Measurements from ENCODE around the gene NTN4.

GRCh38 chr12:95624589-95624988 lies 166.0 kb downstream of the NTN4 start:
- TF ChIP-seq, protein P1, sequence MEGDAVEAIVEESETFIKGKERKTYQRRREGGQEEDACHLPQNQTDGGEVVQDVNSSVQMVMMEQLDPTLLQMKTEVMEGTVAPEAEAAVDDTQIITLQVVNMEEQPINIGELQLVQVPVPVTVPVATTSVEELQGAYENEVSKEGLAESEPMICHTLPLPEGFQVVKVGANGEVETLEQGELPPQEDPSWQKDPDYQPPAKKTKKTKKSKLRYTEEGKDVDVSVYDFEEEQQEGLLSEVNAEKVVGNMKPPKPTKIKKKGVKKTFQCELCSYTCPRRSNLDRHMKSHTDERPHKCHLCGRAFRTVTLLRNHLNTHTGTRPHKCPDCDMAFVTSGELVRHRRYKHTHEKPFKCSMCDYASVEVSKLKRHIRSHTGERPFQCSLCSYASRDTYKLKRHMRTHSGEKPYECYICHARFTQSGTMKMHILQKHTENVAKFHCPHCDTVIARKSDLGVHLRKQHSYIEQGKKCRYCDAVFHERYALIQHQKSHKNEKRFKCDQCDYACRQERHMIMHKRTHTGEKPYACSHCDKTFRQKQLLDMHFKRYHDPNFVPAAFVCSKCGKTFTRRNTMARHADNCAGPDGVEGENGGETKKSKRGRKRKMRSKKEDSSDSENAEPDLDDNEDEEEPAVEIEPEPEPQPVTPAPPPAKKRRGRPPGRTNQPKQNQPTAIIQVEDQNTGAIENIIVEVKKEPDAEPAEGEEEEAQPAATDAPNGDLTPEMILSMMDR (IDR thresholded peaks at IDR 0.05; ENCODE audit: low read length): no peak
- TF ChIP-seq EZH2 (IDR thresholded peaks at IDR 0.05; ENCODE audit: borderline replicate concordance, low read length): no peak

Data from OCI-LY1 (cell line).